HepG2 (cell line): ENCODE measurements around the gene ATG5. TPM values are rescaled to one million over a fixed set of nuclear protein-coding genes. Genes with fewer than 3 reads are reported as not detected.

ENCODE experiments used
- ATAC-seq: fragments of 200-7000 bp; cut with Tn5 transposase; 3 replicates; pipeline ENCODE4 v1.9.1; 2020; ENCODE audit warnings: mild to moderate bottlenecking, moderate library complexity
- BruUV-seq: library from RNA; stranded (reverse); fragments of 400-500 nt; replicated peaks from 2 replicates; lab custom pipeline; 2021; lab: Mats Ljungman, UMichigan
- CTCF ChIA-PET: fragments of 300-600 bp; formaldehyde crosslinking; extraction: SDS; loops from one replicate; lab custom pipeline; 2021; ENCODE audit warnings: low total read pairs, inconsistent platforms, low intra/inter-chr PET ratio; lab: Yijun Ruan, JAX
- POLR2A ChIA-PET: fragments of 350-600 bp; sonication (Branson Sonifier 250); formaldehyde crosslinking; loops from one replicate; lab custom pipeline; 2020; ENCODE audit warnings: antibody characterized with exemption, inconsistent platforms; lab: Yijun Ruan, JAX
- DNase-seq: peaks from one replicate; pipeline ENCODE4 v3.0.0-alpha.2; 2015; ENCODE audit warnings: low spot score
- FAIRE-seq: peaks from 3 replicates; lab custom pipeline; 2011; peaks lifted over from hg19 to GRCh38; lab: Jason Lieb, UNC
- H2AFZ ChIP-seq: one replicate; pipeline ENCODE4 v1.6.1; 2011; ENCODE audit warnings: low read length, inconsistent platforms
- H3K27ac ChIP-seq: fragments of 300-600 bp; 3 replicates; pipeline ENCODE4 v1.8.0; 2011; ENCODE audit warnings: mixed run types, mild to moderate bottlenecking, mixed read lengths, low read length, inconsistent platforms; ENCODE audit not compliant: insufficient read depth; ENCODE audit errors: extremely low read length
- H3K27me3 ChIP-seq, 2 experiments: fragments of 200-600 bp in 1 of 2; 2 replicates in 1 of 2; 3 replicates in 1 of 2; pipeline versions ENCODE4 v1.6.0 to v1.8.0; 2011; ENCODE audit warnings: low read length in 2 of 2, mild to moderate bottlenecking in 2 of 2, moderate library complexity in 2 of 2, inconsistent platforms in 1 of 2; ENCODE audit not compliant: insufficient read depth in 2 of 2, control insufficient read depth in 1 of 2
- H3K36me3 ChIP-seq, 2 experiments: fragments of 200-600 bp in 1 of 2; replicated peaks in 1 of 2; 2 replicates in 1 of 2; 3 replicates in 1 of 2; pipeline versions ENCODE4 v1.5.1 to v1.8.0; 2011; ENCODE audit warnings: low read length in 2 of 2, inconsistent platforms in 1 of 2; ENCODE audit not compliant: insufficient read depth in 2 of 2, control insufficient read depth in 1 of 2
- H3K4me1 ChIP-seq: 2 replicates; pipeline ENCODE4 v1.5.1; 2012; ENCODE audit warnings: low read length, inconsistent platforms; ENCODE audit not compliant: insufficient read depth
- H3K4me2 ChIP-seq: 2 replicates; pipeline ENCODE4 v1.6.0; 2011; ENCODE audit warnings: low read depth, low read length, inconsistent platforms
- H3K4me3 ChIP-seq, 3 experiments: fragments of 200-600 bp in 1 of 3; sonication (generic), shearing (Covaris generic) in 1 of 3; replicated peaks in 1 of 3; 2 replicates each; pipeline ENCODE4 v1.5.1; 2011 to 2016; ENCODE audit warnings: low read length in 3 of 3, inconsistent platforms in 2 of 3, low read depth in 2 of 3, mild to moderate bottlenecking in 2 of 3, control low read depth in 1 of 3, mixed read lengths in 1 of 3; ENCODE audit not compliant: insufficient read depth in 1 of 3
- H3K79me2 ChIP-seq: one replicate; pipeline ENCODE4 v1.6.1; 2011; ENCODE audit warnings: low read length, inconsistent platforms; ENCODE audit not compliant: insufficient read depth
- H3K9ac ChIP-seq: 2 replicates; pipeline ENCODE4 v1.6.0; 2011; ENCODE audit warnings: mild to moderate bottlenecking, low read depth, low read length, inconsistent platforms; ENCODE audit not compliant: insufficient read depth
- H3K9me3 ChIP-seq: 2 replicates; pipeline ENCODE4 v1.5.1; 2012; ENCODE audit warnings: mild to moderate bottlenecking, low read length
- H4K20me1 ChIP-seq: 2 replicates; pipeline ENCODE4 v1.6.0; 2011; ENCODE audit warnings: inconsistent platforms, mild to moderate bottlenecking, low read length, moderate library complexity; ENCODE audit not compliant: insufficient read depth
- ELF3 ChIP-seq: IDR thresholded peaks from 2 replicates; pipeline ENCODE4 v1.6.1; 2016; ENCODE audit warnings: missing genetic modification reagents, missing compliant biosample characterization
- GABPA ChIP-seq, 2 experiments: IDR thresholded peaks; 2 replicates each; pipeline ENCODE4 v1.6.1; 2011 to 2016; ENCODE audit warnings: low read depth in 2 of 2, low read length in 1 of 2, missing biosample characterization in 1 of 2, missing genetic modification characterization in 1 of 2
- HCFC1 ChIP-seq: fragments of 150-350 bp; IDR thresholded peaks from 2 replicates; pipeline ENCODE4 v1.6.1; 2014; ENCODE audit warnings: low read depth, low read length
- JUNB ChIP-seq: sonication (generic); formaldehyde crosslinking; IDR thresholded peaks from 2 replicates; pipeline ENCODE4 v1.8.0; 2022; ENCODE audit warnings: missing genetic modification reagents, mild to moderate bottlenecking, borderline replicate concordance
- MAF1 ChIP-seq: sonication (generic); formaldehyde crosslinking; IDR thresholded peaks from 2 replicates; pipeline ENCODE4 v1.5.0; 2020; ENCODE audit warnings: missing genetic modification reagents, borderline replicate concordance
- MEIS1 ChIP-seq: sonication (generic); formaldehyde crosslinking; IDR thresholded peaks from 2 replicates; pipeline ENCODE4 v1.9.0; 2021; ENCODE audit warnings: mild to moderate bottlenecking, missing genetic modification reagents, moderate library complexity, borderline replicate concordance
- NR1H2 ChIP-seq: sonication (generic); formaldehyde crosslinking; IDR thresholded peaks from 2 replicates; pipeline ENCODE4 v1.8.1; 2022; ENCODE audit warnings: low read depth, missing genetic modification reagents, borderline replicate concordance
- SRF ChIP-seq: IDR thresholded peaks from 2 replicates; pipeline ENCODE4 v1.6.1; 2011; ENCODE audit warnings: mild to moderate bottlenecking, low read depth, low read length, moderate library complexity
- TAF1 ChIP-seq: sonication (generic); formaldehyde crosslinking; IDR thresholded peaks from 2 replicates; pipeline ENCODE4 v1.4.0; 2020; ENCODE audit warnings: missing genetic modification reagents
- THAP8 ChIP-seq: sonication (generic); formaldehyde crosslinking; IDR thresholded peaks from 2 replicates; pipeline ENCODE4 v1.5.1; 2020; ENCODE audit warnings: missing genetic modification reagents, mild to moderate bottlenecking, borderline replicate concordance
- ZFP37 ChIP-seq: sonication (generic); formaldehyde crosslinking; IDR thresholded peaks from 2 replicates; pipeline ENCODE4 v1.4.0; 2020; ENCODE audit warnings: missing genetic modification reagents, borderline replicate concordance
- ZNF20 ChIP-seq: sonication (generic); formaldehyde crosslinking; IDR thresholded peaks from 2 replicates; pipeline ENCODE4 v1.4.0; 2020; ENCODE audit warnings: mild to moderate bottlenecking, moderate library complexity, missing genetic modification reagents
- ZNF343 ChIP-seq: sonication (generic); formaldehyde crosslinking; IDR thresholded peaks from 2 replicates; pipeline ENCODE4 v1.4.0; 2020; ENCODE audit warnings: mild to moderate bottlenecking, missing genetic modification reagents
- ZNF589 ChIP-seq: sonication (generic); formaldehyde crosslinking; conservative IDR thresholded peaks from 2 replicates; pipeline ENCODE4 v1.8.0; 2022; ENCODE audit warnings: mild to moderate bottlenecking, moderate library complexity, missing genetic modification reagents
- whole genome bisulfite sequencing: methylation state at CpG from one replicate; pipeline ENCODE4 v1.1.6; 2017; ENCODE audit warnings: low lambda C conversion rate; 5-methylcytosine and 5-hydroxymethylcytosine counted together
- in situ Hi-C: cut with HindIII; loops from 2 replicates; pipeline ENCODE4 v1.10.0; 2017; ENCODE audit warnings: low pct_unique_long_range_greater_than_20kb; ENCODE audit not compliant: extremely low pct_ligation_motif_present
- intact Hi-C: fragments of 100-400 bp; cut with micrococcal nuclease; formaldehyde crosslinking; loops from one replicate; pipeline ENCODE4 v1.10.0; 2022; ENCODE audit not compliant: unreplicated experiment
- polyA plus RNA-seq, 8 experiments: library from polyadenylated mRNA; depleted of rRNA in 3 of 8; stranded (reverse) in 7 of 8; unstranded in 1 of 8; fragments of >200 nt; fragmentation: Illumina TruSeq in 4 of 8; extraction: Trizol in 4 of 8; gene quantifications; 2 replicates each; pipeline versions ENCODE4 v1.2.1 to v1.2.3, GENCODE V29; 2011 to 2016; ENCODE audit warnings: low read depth in 4 of 8, missing spikeins in 1 of 8, mixed read lengths in 1 of 8; ENCODE audit not compliant: insufficient read depth in 1 of 8
- total RNA-seq, 5 experiments: library from RNA; depleted of rRNA; stranded (reverse); fragments of >200 nt; fragmentation: Illumina TruSeq; extraction: Trizol; gene quantifications; 2 replicates each; pipeline ENCODE4 v1.2.3, GENCODE V29; 2016; ENCODE audit warnings: low read depth in 1 of 5
- TF ChIP-seq, protein P1 (sequence below): sonication (generic); formaldehyde crosslinking; IDR thresholded peaks from 2 replicates; pipeline ENCODE4 v1.5.1; 2020; ENCODE audit warnings: mild to moderate bottlenecking, missing genetic modification reagents, borderline replicate concordance

Gene ATG5
- total and polyA plus RNA-seq, 2 of the 13 experiments (the other 11 are each of a cell fraction or from before 2014, with no cell fraction given): 21.3 to 48.0 TPM

DNA sequence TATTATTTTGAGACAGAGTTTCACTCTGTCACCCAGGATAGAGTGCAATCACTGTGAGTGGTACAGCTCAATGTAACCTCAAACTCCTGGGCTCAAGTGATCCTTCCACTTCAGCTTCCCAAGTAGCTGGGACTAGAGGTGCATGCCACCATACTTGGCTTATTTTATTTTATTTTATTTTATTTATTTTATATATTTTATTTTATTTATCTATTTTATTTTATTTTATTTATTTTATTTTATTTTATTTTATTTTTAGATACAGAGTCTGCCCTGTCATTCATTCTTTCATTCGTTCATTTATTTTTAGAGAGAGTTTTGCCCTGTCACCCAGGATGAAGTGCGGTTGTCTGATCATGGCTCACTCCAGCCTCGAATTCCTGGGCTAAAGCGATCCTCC lies 35.5 kb downstream of the ATG5 start (continued):
- no peak for TF ChIP-seq ZFP37 (CRISPR knock-in tag)
- no peak for TF ChIP-seq ZNF589 (CRISPR knock-in tag)

- FAIRE-seq: no peak
- intact Hi-C loops (no loop called here), in situ Hi-C loops (no loop called here)
- Histone ChIP-seq H3K79me2 (peaks cover 11% of the 10 kb centered on the region), H3K4me2 (no peak overlapping the region), H3K27me3 (no peaks in the 10 kb centered on the region), H4K20me1 (no peaks in the 10 kb centered on the region), H3K27ac (no peak overlapping the region), H3K36me3 (peaks cover 9 to 21% of the 10 kb centered on the region in 2 experiments), H3K9me3 (peaks cover 15% of the 10 kb centered on the region), H3K9ac (no peak overlapping the region), H2AFZ (no peak overlapping the region), H3K4me3 (no peak overlapping the region), H3K4me1 (no peaks in the 10 kb centered on the region)
- TF ChIP-seq ZNF343 (no peak), TAF1 (CRISPR knock-in tag) (no peak), NR1H2 (CRISPR knock-in tag) (no peak), GABPA (IDR thresholded peaks at IDR 0.05; ENCODE audit: low read depth, low read length) (no peak), GABPA (CRISPR knock-in tag; IDR thresholded peaks at IDR 0.05; ENCODE audit: low read depth) (no peak), ZNF20 (CRISPR knock-in tag) (no peak), THAP8 (CRISPR knock-in tag) (no peak), JUNB (no peak), HCFC1 (no peak), ELF3 (CRISPR knock-in tag) (no peak), MAF1 (CRISPR knock-in tag) (no peak), MEIS1 (CRISPR knock-in tag) (no peak), SRF (no peak)
- TF ChIP-seq, protein P1, sequence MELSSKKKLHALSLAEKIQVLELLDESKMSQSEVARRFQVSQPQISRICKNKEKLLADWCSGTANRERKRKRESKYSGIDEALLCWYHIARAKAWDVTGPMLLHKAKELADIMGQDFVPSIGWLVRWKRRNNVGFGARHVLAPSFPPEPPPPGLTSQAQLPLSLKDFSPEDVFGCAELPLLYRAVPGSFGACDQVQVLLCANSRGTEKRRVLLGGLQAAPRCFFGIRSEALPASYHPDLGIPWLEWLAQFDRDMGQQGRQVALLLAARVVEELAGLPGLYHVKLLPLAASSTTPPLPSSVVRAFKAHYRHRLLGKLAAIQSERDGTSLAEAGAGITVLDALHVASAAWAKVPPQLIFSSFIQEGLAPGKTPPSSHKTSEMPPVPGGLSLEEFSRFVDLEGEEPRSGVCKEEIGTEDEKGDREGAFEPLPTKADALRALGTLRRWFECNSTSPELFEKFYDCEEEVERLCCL: no peak
- POLR2A ChIA-PET: no interaction called here
- no TSS peak for BruUV-seq
- no peak for DNase-seq
- 96% methylated on average over 1 of the region's 1 CpG for WGBS
- no peak for ATAC-seq
- CTCF ChIA-PET: no interaction called here
These were observed 38.3 kb downstream of the ATG5 start for GRCh38 chr6:106287215-106287614.
